ENCODE results near the gene RASGRF2.

RASGRF2 gene

GRCh38 chr5:80959768-80960442 is at the start of gene RASGRF2:
Gene RASGRF2 (plus strand): TSS chr5:80960363. CDS start chr5:80960739, 376 bp downstream.
- DNase-seq = no peak

GRCh38 chr5:80912479-80912878 is 47.7 kb upstream of the RASGRF2 start:
- no peak for DNase-seq

- DNase-seq = no peak
These were observed 44.4 kb upstream of the RASGRF2 start for GRCh38 chr5:80915716-80916115.

- no peak for DNase-seq
These were observed 43.5 kb upstream of the RASGRF2 start for GRCh38 chr5:80916676-80917075.

GRCh38 chr5:80917631-80918030 is 42.5 kb upstream of the RASGRF2 start:
- DNase-seq = no peak

GRCh38 chr5:80919678-80920196 is 40.4 kb upstream of the RASGRF2 start:
- no peak for DNase-seq

- DNase-seq = no peak
These were observed 39.8 kb upstream of the RASGRF2 start for GRCh38 chr5:80920333-80920732.

- DNase-seq = no peak
These were observed 39.1 kb upstream of the RASGRF2 start for GRCh38 chr5:80921026-80921425.

GRCh38 chr5:80925931-80926330 is 34.2 kb upstream of the RASGRF2 start:
- no peak for DNase-seq

- no peak for DNase-seq
These were observed 33.6 kb upstream of the RASGRF2 start for GRCh38 chr5:80926536-80926935.

GRCh38 chr5:80926979-80927656 is 33.0 kb upstream of the RASGRF2 start:
- DNase-seq = no peak

- no peak for DNase-seq
These were observed 32.1 kb upstream of the RASGRF2 start for GRCh38 chr5:80928073-80928472.

GRCh38 chr5:80930940-80931339 is 29.2 kb upstream of the RASGRF2 start:
- DNase-seq = no peak

- DNase-seq = no peak
These were observed 28.8 kb upstream of the RASGRF2 start for GRCh38 chr5:80931411-80931810.

GRCh38 chr5:80933036-80933435 is 27.1 kb upstream of the RASGRF2 start:
- no peak for DNase-seq

- DNase-seq = no peak
These were observed 25.4 kb upstream of the RASGRF2 start for GRCh38 chr5:80934751-80935150.

- no peak for DNase-seq
These were observed 24.3 kb upstream of the RASGRF2 start for GRCh38 chr5:80935811-80936385.

GRCh38 chr5:80936881-80937280 is 23.3 kb upstream of the RASGRF2 start:
- no peak for DNase-seq

- no peak for DNase-seq
These were observed 22.4 kb upstream of the RASGRF2 start for GRCh38 chr5:80937584-80938356.

- no peak for DNase-seq
These were observed 18.7 kb upstream of the RASGRF2 start for GRCh38 chr5:80941496-80941895.

- DNase-seq = no peak
These were observed 8.8 kb upstream of the RASGRF2 start for GRCh38 chr5:80951366-80951765.

GRCh38 chr5:80953587-80953986 is 6.6 kb upstream of the RASGRF2 start:
- DNase-seq = no peak

GRCh38 chr5:80955082-80955590 is 5.0 kb upstream of the RASGRF2 start:
- DNase-seq = no peak

Data from NCI-H1105 treated with DMSO at 0.1 percent for 48 hours (cell line).